Measurements from ENCODE around the gene FBRSL1. TPM values are rescaled to one million over a fixed set of nuclear protein-coding genes. Genes with fewer than 3 reads are reported as not detected.

The FBRSL1 gene
- total and polyA plus RNA-seq, 2 of the 8 experiments (the other 6 are each of a cell fraction or from before 2014, with no cell fraction given), result 18.4 to 109 TPM

- TF ChIP-seq CHD7 (IDR thresholded peaks at IDR 0.05; ENCODE audit: insufficient replicate concordance, low read length), result no peak
Observed at GRCh38 chr12:132524405-132524804, 34.5 kb downstream of the FBRSL1 start (continued).
